Stimulated activated CD4-positive, alpha-beta T cell treated with anti-CD3 and anti-CD28 coated beads, TNF-alpha, amount 100 ng/mL, for 48 hours (primary cell): ENCODE data around the gene ADAMTS6.

ENCODE experiments used
- DNase-seq, 3 donors: peaks; one replicate each; pipeline ENCODE4 v3.0.0-alpha.2; 2020; ENCODE audit warnings: low read depth in 3 of 3

The ADAMTS6 gene

DNA sequence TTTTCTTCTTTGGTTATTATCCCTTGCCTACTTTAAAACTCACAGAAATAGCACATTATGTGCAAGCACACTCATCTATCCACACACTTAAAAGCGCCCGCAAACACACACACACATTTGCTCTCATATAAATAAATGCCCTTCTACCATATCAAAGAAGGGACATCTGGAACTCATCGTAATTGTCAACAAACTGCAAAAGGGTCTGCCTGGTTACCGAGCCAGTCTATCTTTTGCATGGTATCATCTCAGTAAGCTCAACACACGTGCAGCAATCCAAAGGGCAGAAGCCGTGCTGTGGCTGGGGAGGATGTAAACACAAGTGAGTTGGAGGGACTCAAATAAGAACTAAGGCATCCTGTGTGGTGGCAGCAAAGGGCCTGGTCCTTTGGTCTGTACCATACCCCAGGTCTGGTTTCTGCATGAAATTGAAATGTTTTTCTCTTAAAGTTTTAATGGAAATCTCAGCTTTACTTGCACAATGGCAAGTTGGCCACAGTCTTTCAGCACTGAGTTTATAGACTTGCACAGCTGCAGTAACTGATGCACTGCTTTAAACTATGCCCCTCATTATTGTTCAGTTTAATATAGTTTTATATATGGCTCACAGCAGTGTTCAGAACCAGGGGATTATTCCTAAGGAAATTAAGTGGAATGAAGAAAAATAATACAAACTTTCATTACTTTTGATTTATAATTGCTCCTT, 331.0 kb downstream of the ADAMTS6 start:
- no peak for DNase-seq

DNA sequence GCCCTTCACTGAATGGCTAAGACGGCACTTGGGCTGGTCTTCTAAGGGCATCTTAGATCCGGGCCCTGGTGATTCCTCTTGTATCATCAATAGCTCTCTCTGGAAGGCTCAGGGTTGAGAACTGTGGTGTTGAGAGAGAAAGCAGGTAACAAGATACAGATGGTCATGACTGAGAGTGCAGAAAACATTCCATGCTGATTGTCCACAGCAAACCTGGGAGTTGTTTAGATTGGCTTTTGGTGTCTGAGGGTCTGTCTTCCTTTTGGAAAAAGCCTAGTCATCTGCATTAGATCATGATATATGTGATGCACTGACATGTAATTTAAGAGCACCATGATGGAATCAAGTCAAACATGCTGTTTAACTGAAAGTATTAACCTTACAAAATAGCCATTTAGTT, 331.9 kb downstream of the ADAMTS6 start:
- no peak for DNase-seq

- no peak for DNase-seq
Measured at GRCh38 chr5:65144136-65144871, 337.4 kb downstream of the ADAMTS6 start.

DNA sequence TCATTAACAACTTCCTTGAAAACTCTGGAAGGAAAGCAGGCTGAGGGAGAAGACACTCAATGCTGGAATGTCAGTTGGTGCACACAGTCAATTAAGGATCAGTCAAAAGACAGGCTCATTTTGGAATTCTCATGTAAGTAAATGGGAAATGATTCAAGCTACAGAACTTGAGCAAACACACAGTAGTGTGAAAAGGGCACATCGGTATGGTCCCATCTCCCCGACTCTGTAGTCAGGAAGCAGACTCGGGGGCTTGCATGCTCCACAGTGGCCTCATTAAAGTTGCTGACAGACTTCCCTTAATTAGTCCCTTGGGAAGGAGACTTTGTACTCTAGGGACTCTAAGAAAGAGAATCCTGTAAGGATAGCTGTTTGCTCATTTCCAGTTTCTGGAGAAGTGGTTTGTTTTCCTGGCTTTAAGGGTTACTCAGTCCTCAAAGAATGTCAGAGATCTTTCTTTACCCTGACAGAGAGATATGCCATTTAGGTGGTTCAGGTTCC, 339.2 kb downstream of the ADAMTS6 start:
- no peak for DNase-seq

DNA sequence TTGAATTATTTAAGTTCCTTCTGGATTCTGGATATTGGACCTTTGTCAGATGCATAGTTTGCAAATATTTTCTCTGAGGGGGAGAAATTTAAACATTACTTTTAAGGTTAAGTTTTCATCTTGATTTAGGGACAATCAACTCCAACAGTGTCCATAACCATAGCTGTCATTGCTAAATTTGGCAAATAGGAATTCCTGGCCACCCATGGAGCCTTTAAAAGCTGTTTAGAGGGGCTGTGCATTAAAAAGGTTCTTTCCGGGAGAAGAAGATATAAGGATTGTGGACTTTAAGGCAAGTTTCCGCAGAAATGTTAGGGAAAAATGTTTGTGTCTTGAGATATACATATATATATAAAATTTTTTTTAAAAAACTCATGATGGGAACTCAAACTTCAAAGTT, 339.7 kb downstream of the ADAMTS6 start:
- DNase-seq = no peak

- DNase-seq = no peak
Measured at GRCh38 chr5:65141493-65141892, 340.2 kb downstream of the ADAMTS6 start.

DNA sequence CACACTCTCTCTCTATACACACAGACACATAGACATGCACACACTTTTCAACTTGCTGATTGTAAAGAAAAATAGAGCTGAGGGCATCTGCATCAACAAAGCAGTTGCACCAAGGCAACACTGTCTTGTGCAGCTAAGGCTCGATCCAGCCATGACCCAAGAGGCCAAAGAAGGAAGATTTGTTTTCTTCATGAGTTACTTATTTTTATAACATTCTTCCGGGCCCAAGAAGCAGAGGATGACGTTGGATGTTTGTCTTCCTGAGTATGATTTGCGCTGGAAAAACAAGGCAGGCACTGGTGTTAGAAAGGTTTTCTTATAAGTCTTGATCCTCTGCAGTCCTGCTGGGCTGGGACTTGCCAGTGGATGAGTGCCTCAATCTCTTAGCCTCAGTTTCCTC, 344.1 kb downstream of the ADAMTS6 start:
- DNase-seq = no peak

DNA sequence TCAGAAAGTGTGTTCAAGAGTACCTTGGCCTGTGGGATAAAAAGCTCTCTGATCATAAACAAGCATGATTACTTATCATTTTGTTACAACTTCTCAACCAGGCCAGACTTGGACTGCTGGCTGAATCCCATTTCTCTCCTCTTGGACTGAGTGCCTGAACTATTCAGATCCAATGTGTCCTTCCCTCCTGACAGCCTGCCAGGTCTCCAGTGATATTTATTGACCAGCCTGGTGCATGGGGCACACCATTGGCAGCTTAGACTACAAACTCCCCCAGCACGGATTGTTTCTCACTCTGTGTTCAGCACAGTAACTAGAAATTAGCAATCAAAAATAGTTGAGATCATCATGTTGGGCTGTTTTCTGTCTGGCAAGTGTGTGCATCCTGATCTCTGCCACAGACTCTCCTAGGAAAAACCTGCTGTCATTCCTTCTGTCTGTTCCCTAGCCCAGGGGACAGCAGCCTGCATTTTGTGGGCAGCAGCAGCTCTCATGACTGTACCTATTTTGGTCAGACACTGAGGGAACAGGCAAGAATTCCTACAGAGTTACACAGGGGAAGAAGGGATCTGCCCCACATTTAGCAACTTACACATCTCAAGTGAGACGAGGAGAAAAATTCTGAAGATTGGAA, 348.1 kb downstream of the ADAMTS6 start:
- no peak for DNase-seq

DNA sequence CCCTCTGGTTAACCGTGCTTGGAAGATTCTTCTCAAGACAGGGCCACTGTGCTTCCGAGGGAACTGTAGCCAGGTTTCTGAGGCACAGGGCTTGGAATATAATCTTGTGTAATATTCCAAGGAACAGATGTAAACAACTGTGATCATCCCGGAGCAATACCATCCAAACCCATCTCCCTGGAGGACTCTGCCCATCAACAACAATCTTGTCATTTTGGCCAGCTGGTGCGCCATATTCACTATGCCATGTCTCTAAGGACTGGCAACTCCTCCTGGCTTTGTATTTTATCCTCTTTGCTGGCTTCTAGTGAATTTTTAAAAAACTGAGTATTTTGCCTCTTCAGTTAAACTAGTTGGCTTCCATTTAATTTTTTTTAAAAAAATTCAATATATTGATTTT, 349.3 kb downstream of the ADAMTS6 start:
- DNase-seq = no peak

DNA sequence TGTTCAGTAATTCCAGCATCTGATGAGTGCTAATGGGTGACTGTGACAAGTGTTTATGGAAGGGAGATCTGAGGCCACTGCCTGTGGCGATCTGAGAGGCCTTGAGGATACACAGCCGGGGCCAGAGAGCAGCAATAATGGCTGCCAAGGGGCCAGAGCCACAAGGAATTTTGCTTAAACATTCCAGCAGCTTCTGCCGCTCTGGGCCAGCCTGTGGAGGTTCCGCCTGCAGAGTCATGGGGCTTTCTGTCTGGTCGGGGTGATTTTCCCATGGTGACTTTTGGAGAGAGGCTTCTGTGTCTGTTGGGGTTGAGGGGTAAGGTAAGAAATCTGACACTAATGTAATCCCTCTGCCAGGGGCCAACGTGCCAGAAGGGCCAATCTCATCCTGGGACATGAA, 353.5 kb downstream of the ADAMTS6 start:
- DNase-seq = no peak

DNA sequence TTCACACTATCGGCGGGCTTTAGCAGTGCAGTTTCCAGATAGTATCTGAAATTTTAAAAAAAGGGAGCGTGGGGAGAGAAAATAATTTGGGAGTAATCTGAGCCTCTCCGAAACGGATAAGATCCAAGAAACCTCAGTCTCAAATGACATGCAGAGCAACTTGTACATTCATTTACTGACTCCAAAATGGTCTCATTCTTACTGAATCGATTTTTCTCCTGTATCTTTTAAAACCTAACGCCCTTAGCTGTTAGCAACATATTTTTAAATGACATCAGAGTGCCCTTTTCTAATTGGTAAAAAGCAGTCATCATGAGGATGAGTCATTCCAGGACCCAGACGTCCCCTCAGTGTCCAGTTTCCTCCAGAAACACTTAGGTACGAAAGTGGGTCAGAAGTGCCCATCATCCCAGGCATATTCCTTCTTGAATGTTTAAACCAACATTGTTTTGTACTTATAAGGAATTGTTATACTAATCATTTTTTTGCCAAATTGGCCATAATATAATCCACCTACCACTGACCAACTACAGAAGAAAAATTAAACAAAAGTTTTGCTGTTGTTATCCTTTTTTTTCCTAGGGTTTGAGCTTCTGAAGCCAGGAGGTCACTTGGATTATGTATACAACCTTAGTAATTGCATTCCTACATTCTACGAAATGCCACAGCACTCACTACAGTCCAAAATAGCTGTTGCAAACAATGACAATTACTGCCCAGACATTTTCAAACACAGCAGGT, 354.4 kb downstream of the ADAMTS6 start:
- DNase-seq = no peak

GRCh38 chr5:65126542-65127069, 355.1 kb downstream of the ADAMTS6 start:
- DNase-seq = no peak

GRCh38 chr5:65125591-65126541, 355.9 kb downstream of the ADAMTS6 start:
- DNase-seq = no peak

- DNase-seq = no peak
Measured at GRCh38 chr5:65121880-65122436, 359.8 kb downstream of the ADAMTS6 start.

DNA sequence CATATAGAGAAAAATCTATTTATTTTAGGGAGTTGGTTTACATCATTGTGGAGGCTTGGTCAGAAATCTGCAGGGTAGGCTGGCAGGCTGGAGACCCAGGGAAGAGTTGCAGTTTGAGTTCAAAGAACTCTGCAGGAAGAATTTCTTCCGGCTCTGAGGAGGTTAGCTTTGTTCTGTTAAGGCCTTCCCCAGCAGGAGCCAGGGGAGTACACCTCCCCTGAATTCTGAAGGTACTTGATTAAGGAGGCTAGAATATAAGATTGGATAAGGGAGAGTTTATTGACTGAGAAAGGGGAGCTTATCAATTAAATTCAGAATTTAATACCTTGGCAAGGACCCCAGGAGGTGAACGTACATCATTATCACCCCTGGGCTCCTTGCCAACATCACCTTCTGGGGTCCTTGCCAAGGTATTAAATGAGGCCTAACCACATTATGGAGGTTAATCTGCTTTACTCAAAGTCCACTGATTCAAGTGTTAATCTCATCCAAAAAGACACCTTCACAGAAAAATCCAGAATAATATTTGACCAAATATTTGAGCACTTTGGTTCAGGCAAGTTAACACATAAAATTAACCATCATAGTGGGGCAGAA, 361.3 kb downstream of the ADAMTS6 start:
- DNase-seq = no peak

DNA sequence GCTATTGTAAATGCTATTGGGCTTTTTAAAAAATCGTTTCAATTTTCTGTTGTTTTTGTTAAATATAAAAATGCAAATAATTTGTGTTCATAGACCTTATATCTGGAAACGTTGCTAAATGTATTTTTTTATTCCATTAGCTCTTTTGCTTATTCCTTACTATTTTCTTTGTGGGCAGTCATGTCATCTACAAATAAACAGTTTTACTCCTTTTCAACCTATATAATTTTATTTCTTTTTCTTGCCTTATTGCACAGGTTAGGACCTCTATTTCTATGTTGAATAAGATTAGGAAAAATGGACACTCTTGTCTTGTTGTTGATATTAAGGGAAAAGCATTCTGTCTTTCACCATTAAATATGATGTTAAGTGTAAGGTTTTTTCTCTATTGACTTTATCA, 364.2 kb downstream of the ADAMTS6 start:
- no peak for DNase-seq

DNA sequence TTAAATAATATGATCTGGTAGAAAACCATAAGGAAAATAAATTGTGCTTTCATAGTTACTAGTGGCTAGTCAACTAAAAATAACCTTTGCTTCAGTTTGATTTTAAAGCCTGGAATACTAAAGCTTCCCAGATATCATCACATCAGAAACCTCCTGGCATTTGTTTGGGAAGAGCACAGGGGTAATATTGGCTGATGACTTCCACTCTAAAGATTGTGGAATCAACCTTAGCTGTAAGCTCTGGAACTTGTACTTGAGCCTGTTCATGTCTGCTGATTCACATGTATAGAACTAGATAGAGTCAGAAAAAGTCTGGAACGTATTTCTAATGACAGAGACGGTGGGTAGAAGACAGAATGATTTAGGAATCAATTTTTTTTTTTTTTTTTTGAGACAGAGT, 367.9 kb downstream of the ADAMTS6 start:
- no peak for DNase-seq

DNA sequence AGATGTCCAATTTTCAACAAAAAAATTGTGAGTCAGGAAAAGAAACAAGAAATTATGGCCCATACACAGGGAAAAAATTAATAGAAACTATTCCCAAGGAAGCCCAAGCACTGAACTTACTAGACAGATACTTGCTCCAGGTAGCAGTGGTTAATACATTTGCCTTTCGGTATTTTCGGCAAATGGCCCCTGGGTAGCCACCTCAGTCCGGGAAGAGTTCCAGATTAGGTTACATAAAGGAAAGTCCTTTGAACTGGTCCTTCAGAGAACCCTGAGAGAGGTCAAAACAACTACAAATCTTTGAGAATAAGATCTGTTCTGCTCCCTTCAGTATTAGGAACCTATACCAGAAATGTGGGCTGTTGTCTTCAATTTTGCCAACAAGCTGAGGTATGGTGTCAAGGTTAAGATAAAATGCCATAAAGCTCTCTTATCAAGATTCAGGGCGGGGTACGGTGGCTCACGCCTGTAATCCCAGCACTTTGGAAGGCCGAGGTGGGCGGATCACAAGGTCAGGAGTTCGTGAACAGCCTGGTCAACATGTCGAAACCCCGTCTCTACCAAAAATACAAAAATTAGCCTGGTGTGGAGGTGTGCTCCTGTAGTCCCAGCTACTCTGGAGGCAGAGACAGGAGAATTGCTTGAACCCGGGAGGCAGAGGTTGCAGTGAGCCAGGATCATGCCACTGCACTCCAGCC, 369.6 kb downstream of the ADAMTS6 start:
- no peak for DNase-seq
